Left ventricle myocardium superior (tissue), 1 donor: ENCODE data around the gene BRD9. TPM values are rescaled to one million over a fixed set of nuclear protein-coding genes. Genes with fewer than 3 reads are reported as not detected.
A peak's percentile ranks its signal among the peaks of the same experiment; 100 is the strongest.
"Not testable (repeated sequence)": the region's sequence is repeated elsewhere in the genome, so short reads cannot be mapped to it uniquely, and the experiment has no call there.

Experiments
- ATAC-seq: fragments of 200-7000 bp; cut with Tn5 transposase; one replicate; pipeline ENCODE4 v1.9.1; 2020; ENCODE audit warnings: mild to moderate bottlenecking, moderate library complexity
- DNase-seq: peaks from one replicate; pipeline ENCODE4 v3.0.0-alpha.2; 2020
- intact Hi-C: fragments of 100-400 bp; cut with micrococcal nuclease; formaldehyde crosslinking; loops from one replicate; pipeline ENCODE4 v1.11.0; 2022
- long read RNA-seq: library from polyadenylated mRNA; unstranded; transcript quantifications from one replicate; pipeline ENCODE4 v2.0.0, GENCODE V29; 2021
- total RNA-seq: library from RNA; stranded (reverse); fragmentation: NEBNext Ultra II Directional; extraction: Animal tissue kit (Norgen Biotek cat#: 25700); gene quantifications from one replicate; pipeline ENCODE4 v1.2.1, GENCODE V29; 2021
- donor health status: DM: no; HTN: yes; CAD: no; lungs with severe emphysema.

The BRD9 gene
- total RNA-seq: 26.1 TPM
- long read RNA-seq, transcript BRD9-202 (16 exons, 2,156 nt): major isoform, 5 of 24 reads
- long read RNA-seq, partial matches to known transcripts: 5 of 24 reads
- long read RNA-seq, other reads (novel, unspliced or antisense): 14 of 24 reads

- intact Hi-C loops: no loop called here
- ATAC-seq: peak; percentile 98
- peak; percentile 92 for DNase-seq
Observed at GRCh38 chr5:892394-893136, at the start of gene BRD9, which contains the start of gene TRIP13. Gene BRD9, minus strand, starts transcription at chr5:892801. Its CDS starts 144 bp downstream, at chr5:892657. Gene TRIP13, plus strand, starts transcription at chr5:892884. Its CDS starts 115 bp downstream, at chr5:892999.

DNA sequence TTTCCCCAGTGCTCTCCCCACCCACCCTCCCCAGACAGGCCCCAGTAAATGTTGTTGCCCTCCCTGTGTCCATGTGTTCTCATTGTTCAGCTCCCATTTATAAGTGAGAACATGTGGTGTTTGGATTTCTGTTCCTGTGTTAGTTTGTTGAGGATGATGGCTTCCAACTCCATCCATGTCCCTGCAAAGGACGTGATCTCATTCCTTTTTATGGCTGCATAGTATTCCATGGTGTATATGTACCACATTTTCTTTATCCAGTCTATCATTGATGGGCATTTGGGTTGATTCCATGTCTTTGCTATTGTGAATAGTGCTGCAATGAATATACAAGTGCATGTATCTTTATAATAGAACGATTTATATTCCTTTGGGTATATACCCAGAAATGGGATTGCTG lies 48.1 kb upstream of the BRD9 start:
- intact Hi-C loops, ATAC-seq: not testable (repeated sequence)

GRCh38 chr5:939368-939767 lies 46.8 kb upstream of the BRD9 start:
- intact Hi-C loops: no loop called here
- ATAC-seq (no peak), DNase-seq (no peak)

More for the DNA sequence above, 48.1 kb upstream of the BRD9 start:
- DNase-seq: not testable (repeated sequence)

GRCh38 chr5:937151-937924 lies 44.7 kb upstream of the BRD9 start:
- ATAC-seq (no peak), DNase-seq (no peak)
- intact Hi-C loops: no loop called here

DNA sequence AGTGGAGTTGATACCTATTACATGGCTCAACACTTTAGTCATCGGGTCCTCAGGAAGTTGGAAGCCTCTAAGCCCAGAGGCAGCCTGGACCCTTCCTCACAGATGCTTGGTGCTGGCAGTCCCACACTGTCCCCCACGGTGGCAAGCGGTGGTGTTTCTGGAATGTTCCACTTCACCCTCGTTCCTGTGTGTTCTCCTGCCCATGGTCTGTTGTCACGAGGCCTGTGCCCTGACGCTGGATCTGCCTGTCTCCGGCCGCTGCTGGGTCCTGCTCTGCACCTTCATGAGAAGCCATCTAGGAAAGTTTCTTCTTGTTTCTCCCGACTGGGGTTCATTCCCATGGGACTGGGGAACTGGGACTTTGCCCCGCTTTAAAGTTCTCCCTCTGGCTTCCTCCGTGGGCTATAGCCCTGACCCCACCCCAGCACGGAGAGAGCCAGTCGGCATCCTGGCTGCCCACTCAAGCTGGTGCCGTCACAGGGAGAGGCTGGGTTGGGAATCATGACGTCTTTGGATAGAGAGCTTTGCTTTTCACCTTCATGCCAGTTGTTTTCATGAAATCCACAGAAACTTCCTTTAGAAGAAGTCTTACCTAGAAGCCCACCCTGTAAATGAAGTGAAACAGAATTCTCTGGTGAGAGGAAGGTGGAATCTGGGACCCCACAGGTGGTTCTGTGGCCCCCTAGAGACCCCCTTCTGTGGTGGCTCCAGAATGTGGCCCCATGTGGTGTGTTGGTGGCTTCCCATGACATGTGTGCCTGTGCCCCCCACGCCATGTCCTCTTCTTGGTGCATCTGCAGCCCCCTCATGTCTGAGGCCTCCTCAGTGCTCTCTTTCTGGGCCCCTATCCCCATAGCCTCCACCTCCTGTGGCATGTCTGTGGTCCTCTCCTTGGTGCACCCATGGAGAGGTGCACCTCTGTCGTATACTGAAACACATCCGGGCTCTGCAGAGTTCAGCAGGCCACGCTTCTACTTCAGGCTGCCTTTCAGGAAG lies 43.8 kb upstream of the BRD9 start:
- intact Hi-C loops: no loop called here
- ATAC-seq (no peak), DNase-seq (no peak)

- intact Hi-C loops: no loop called here
- DNase-seq (no peak), ATAC-seq (no peak)
Observed at GRCh38 chr5:935510-936084, 43.0 kb upstream of the BRD9 start.

DNA sequence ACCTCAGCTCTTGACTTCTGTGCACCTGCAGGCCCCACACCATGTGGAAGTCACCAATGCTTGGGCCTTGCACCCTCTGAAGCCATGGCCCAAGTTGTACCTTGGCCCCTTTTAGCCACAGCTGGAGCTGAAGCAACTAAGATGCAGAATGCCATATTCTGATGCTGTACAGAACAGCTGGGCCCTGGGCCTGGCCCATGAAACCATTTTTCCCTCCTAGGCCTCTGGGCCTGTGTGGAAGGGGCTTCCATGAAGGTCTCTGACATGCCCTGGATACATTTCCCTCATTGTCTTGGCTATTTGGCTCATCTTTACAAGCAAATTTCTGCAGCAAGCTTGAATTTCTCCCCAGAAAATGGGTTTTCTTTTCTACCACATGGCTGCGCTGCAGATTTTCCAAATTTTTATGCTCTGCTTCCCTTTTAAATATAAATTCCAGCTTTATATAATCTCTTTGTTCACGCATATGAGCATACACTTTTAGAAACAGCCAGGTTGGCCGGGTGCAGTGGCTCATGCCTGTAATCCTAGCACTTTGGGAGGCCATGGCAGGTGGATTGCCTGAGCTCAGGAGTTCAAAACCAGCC lies 41.9 kb upstream of the BRD9 start:
- DNase-seq, ATAC-seq, intact Hi-C loops: not testable (repeated sequence)

DNA sequence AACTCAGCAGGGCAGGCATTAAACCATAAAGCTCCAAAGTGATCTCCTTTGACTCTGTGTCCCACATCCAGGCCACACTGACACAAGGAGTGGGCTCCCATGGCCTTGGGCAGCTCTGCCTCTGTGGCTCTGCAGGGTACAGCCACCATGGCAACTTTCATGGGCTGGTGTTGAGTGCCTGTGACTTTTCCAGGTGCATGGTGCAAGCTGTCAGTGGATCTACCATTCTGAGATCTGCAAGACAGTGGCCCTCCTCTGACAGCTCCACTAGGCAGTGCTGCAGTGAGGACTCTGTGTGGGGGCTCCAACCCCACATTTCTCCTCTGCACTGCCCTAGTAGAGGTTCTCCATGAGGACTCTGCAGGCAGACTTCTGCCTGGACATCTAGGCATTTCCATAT lies 41.4 kb upstream of the BRD9 start:
- intact Hi-C loops, DNase-seq, ATAC-seq: not testable (repeated sequence)

GRCh38 chr5:933251-933861 lies 40.8 kb upstream of the BRD9 start:
- DNase-seq (no peak), ATAC-seq (peak; percentile 15)
- intact Hi-C loops: no loop called here

DNA sequence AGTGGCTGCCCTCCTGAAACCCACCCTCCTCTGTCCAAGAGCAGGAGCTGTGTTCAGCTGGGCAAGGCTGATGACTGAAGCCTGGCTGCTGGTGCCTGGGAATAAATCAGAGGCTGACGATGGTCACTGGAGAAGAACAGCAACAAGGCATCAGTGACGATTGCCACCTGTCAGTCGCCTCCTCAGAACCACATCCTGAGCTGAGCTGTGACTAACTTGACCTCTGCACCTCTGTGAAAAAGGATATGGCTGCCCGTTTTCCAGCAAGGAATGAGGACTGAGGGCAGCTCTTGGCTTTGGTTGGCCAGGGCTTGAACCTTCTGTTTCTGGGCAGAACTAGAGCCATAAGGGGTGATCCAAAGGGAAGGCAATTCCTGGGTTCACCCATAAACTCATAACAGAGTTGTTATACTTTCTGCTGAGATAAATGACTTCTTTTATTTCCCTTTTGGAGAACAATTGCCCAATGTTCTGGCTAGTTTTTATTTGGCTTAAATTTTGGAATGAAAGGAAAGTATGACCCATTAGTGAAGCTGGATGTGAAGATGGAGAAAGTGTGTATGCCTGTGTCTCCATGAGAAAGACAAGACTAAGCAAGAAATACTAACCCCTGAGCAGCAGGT lies 40.1 kb upstream of the BRD9 start:
- ATAC-seq (peak; percentile 81), DNase-seq (no peak)

GRCh38 chr5:932151-932627 lies 39.6 kb upstream of the BRD9 start:
- no peak for ATAC-seq
- intact Hi-C loops: no loop called here
- no peak for DNase-seq

More for the DNA sequence above, 40.1 kb upstream of the BRD9 start:
- intact Hi-C loops: no loop called here

DNA sequence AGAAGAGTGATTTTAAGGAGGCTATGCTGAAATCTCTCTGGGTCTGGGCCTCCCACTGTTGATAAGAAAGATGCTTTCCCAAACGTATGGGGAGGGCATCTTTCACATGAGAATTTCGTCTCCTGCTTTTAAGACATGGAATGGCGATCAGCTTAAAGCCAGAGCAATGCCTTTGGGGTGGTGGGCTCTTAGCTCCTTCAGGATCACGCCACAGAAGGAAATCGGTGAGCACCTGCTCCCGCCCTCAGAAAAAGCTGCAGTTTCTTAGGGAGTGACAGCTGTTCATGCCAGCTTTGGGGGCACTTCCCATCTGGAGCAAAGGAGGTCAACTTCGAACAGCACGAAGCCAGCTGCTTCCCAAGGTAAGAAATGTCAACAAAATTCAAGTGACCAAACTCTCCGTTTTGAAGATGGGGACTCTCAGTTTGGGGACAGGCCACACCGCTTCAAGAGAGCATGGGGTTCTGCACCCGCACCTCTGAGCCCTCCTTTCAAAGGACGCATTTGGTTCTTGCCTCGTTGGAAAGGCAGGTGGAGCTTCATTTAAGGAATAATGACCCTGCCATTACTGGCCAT lies 39.1 kb upstream of the BRD9 start:
- ATAC-seq (no peak), DNase-seq (no peak)
- intact Hi-C loops: no loop called here

GRCh38 chr5:930866-931265 lies 38.3 kb upstream of the BRD9 start:
- no peak for DNase-seq
- no peak for ATAC-seq
- intact Hi-C loops: no loop called here

DNA sequence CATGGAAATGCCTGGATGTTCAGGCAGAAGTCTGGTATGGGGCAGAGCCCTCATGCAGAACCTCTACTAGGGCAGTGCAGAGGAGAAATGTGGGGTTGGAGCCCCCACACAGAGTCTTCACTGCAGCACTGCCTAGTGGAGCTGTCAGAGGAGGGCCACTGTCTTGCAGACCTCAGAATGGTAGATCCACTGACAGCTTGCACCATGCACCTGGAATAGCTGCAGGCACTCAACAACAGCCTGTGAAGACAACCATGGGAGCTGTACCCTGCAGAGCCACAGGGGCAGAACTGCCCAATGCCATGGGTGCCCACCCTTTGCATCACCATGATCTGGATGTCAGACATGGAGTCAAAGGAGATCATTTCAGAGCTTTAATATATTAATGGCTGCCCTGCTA lies 37.0 kb upstream of the BRD9 start:
- ATAC-seq (no peak), DNase-seq (no peak)
- intact Hi-C loops: loop anchor here (10.0 kb wide), 1 partner anchor 215 kb away; no protein-coding TSS in a partner anchor

DNA sequence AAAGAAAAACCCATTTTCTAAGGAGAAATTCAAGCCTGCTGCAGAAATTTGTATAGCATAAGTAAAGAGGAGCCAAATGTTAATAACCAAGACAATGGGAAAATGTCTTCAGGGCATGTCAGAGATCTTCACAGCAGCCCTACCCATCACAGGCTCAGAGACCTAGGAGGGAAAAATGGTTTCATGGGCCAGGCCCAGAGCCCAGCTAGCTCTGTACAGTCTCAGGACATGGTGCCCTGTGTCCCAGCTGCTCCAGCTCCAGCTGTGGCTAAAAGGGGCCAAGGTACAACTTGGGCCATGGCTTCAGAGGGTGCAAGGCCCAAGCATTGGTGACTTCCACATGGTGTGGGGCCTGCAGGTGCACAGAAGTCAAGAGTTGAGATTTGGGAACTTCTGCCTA lies 36.6 kb upstream of the BRD9 start:
- intact Hi-C loops: loop anchor here (10.0 kb wide), 1 partner anchor 216 kb away; no protein-coding TSS in a partner anchor
- not testable (repeated sequence) for DNase-seq, ATAC-seq

- intact Hi-C loops: loop anchor here (10.0 kb wide), 1 partner anchor 217 kb away; no protein-coding TSS in a partner anchor
- ATAC-seq (no peak), DNase-seq (no peak)
Observed at GRCh38 chr5:927172-928015, 34.8 kb upstream of the BRD9 start.
